HL-60 (cell line): ENCODE data around the gene HMCN2.
"Not testable (repeated sequence)": the region's sequence is repeated elsewhere in the genome, so short reads cannot be mapped to it uniquely, and the experiment has no call there.

Experiments
- CTCF ChIP-seq: IDR thresholded peaks from one replicate; pipeline ENCODE4 v1.5.1; 2011; ENCODE audit warnings: low read length, control low read depth, inconsistent platforms; ENCODE audit not compliant: insufficient read depth
- POLR2AphosphoS5 ChIP-seq: IDR thresholded peaks from 2 replicates; pipeline ENCODE4 v1.6.1; 2012; ENCODE audit warnings: low read depth
- REST ChIP-seq: IDR thresholded peaks from 2 replicates; pipeline ENCODE4 v1.6.1; 2012; ENCODE audit warnings: low read depth; ENCODE audit not compliant: insufficient replicate concordance

- not testable (repeated sequence) for TF ChIP-seq CTCF, POLR2AphosphoS5, REST
Observed at GRCh38 chr9:130258137-130258536, 7.4 kb upstream of the HMCN2 start.
